HG03439 (cell line): Measurements from ENCODE around the gene ROCK2.

ENCODE experiments used
- ATAC-seq: cut with Tn5 transposase; IDR thresholded peaks from one replicate; pipeline ENCODE4 v1.9.1; 2021; ENCODE audit warnings: mild to moderate bottlenecking, moderate library complexity; ENCODE audit not compliant: unreplicated experiment

The ROCK2 gene

DNA sequence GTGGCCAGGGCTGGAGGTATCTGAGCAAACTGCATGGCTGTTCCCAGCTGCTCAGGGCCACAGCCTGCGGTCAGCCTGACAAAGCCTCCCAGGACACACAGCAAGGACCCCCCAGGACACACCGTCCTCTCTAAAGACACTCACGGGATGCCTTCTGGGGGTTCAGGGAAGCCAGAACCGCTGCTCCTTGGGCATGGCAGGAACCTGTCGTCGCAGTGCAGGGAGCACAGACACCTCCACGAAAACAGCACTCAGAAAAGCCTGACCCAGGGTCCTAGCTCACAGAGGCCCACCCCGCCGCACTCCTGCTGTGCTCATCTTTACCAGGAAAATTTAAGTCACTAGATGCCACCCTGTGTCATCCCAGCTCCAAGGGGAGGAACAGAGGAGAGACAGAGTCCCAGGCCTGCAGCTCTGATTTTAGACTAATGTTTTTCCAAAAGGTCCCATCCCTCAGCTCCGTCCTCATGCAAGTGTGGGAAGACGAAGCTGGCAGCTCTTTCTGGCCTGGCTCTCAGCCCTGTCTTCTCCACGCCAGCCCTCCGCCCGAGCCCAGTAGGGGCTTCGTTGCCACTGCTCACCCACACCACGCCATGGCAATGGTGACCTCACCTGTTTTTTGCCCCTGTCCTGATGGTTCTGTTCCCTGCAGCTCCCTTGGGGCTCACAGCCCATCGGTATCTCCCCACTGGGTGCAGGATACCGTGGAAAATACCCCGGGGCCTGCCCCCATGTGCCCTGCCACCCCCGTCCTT is 213.1 kb downstream of the ROCK2 start:
- no peak for ATAC-seq
